Right cardiac atrium (tissue), 5 donors: ENCODE data around the gene NUP214. TPM values are rescaled to one million over a fixed set of nuclear protein-coding genes. Genes with fewer than 3 reads are reported as not detected.

Source experiments
- ATAC-seq, 2 donors: fragments of 200-7000 bp; cut with Tn5 transposase; one replicate each; pipeline versions ENCODE4 v1.8.0 to v1.9.1; 2020; ENCODE audit warnings: moderate library complexity in 2 of 2, mild to moderate bottlenecking in 1 of 2
- DNase-seq, 3 donors: peaks; one replicate each; pipeline ENCODE4 v3.0.0-alpha.2; 2020
- H3K27ac ChIP-seq: one replicate; pipeline ENCODE4 v1.5.1; 2013; ENCODE audit warnings: mild to moderate bottlenecking, low read length, control low read depth, moderate library complexity
- H3K27me3 ChIP-seq: one replicate; pipeline ENCODE4 v1.6.1; 2013; ENCODE audit not compliant: control insufficient read depth, insufficient read depth
- H3K4me1 ChIP-seq: one replicate; pipeline ENCODE4 v1.6.1; 2013; ENCODE audit warnings: low read length; ENCODE audit not compliant: control insufficient read depth, insufficient read depth
- H3K4me3 ChIP-seq: one replicate; pipeline ENCODE4 v1.5.1; 2013; ENCODE audit warnings: low read length, control low read depth
- H3K9me3 ChIP-seq: one replicate; pipeline ENCODE4 v1.6.1; 2013; ENCODE audit warnings: low read length; ENCODE audit not compliant: control insufficient read depth
- WGBS: extraction: QIAGEN DNeasy Blood & Tissue Kit; methylation state at CpG from one replicate; pipeline ENCODE4 v1.1.7; 2013; 5-methylcytosine and 5-hydroxymethylcytosine counted together
- intact Hi-C, 4 donors: fragments of 100-400 bp; cut with DNase I; formaldehyde crosslinking; loops; one replicate each; pipeline versions ENCODE4 v1.11.0 to v1.14.0; 2022 to 2023
- polyA plus RNA-seq: library from polyadenylated mRNA; stranded (reverse); fragments of 200-250 nt; gene quantifications from one replicate; pipeline ENCODE4 v1.2.3, GENCODE V29; 2013
- total RNA-seq, 4 donors: library from RNA; stranded (reverse); fragmentation: NEBNext Ultra II Directional; extraction: Animal tissue kit (Norgen Biotek cat#: 25700); gene quantifications; one replicate each; pipeline ENCODE4 v1.2.1, GENCODE V29; 2021
- donor health status: healthy with polysubstance abuse.
- donor health status: DM: no; HTN: yes; CAD: no.
- donor health status: DM: no; HTN: no; CAD: no.
- donor health status: DM: no; HTN: yes; CAD: no; lungs with severe emphysema.
- donor health status: DM: yes; HTN: yes; CAD: no.

NUP214 gene
- total and polyA plus RNA-seq, 5 donors, result 12.0 to 34.6 (median 27.5) TPM

DNA sequence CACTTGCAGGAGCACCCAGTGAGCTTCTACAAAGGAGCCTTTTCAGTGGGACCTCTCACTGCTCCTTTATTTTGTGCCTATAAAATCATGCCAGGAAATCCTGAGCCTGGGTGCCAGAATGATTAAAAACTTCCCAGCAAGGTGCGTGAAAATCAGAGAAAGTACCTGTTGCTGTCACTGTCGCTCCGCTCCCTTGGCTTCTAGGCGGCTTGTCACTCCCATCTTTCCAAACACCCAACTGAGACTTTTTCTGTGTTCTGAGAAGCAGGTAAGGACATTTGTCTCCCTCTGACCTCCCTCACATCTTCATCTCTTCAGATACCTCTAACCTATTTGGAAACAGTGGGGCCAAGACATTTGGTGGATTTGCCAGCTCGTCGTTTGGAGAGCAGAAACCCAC, 97.1 kb downstream of the NUP214 start:
- Histone ChIP-seq H3K4me1 (no peaks in the 10 kb centered on the region), H3K27me3 (no peaks in the 10 kb centered on the region), H3K27ac (no peak overlapping the region), H3K9me3 (no peaks in the 10 kb centered on the region), H3K4me3 (no peak overlapping the region)
- ATAC-seq (no peak), DNase-seq (no peak)
- WGBS, result 95% methylated on average over 6 of the region's 6 CpGs
- intact Hi-C loops, result no loop called here

DNA sequence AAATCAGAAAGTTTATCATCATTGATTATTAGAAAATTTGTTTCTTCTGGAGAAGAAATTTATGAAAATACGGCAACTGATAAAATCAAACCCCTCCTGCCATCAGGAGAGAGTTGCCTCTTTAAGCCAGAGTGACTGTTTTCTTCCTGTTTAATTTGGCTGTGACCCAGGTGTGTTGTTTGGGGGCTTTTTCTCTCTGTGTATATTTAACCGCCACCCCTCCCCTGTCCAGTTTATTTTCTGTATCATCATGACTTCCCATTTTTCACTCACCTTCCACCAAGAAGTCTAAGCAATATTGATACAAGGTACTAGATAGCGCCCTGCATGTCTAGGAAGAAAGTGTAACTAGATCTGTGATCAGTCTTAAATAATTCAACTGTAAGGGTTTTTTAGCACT, 100.8 kb downstream of the NUP214 start:
- ATAC-seq (no peak), DNase-seq (no peak)
- no peak overlapping the region for H3K27ac ChIP-seq
- H3K27me3 ChIP-seq, result no peaks in the 10 kb centered on the region
- H3K9me3 ChIP-seq, result no peaks in the 10 kb centered on the region
- intact Hi-C loops, result loop anchor here in 1 of 4 donors (5.0 kb wide), 1 partner anchor 44 kb away; no protein-coding TSS in a partner anchor
- 70% methylated on average over 3 of the region's 3 CpGs for WGBS
- no peak overlapping the region for H3K4me3 ChIP-seq
- H3K4me1 ChIP-seq, result peaks cover 5% of the 10 kb centered on the region

DNA sequence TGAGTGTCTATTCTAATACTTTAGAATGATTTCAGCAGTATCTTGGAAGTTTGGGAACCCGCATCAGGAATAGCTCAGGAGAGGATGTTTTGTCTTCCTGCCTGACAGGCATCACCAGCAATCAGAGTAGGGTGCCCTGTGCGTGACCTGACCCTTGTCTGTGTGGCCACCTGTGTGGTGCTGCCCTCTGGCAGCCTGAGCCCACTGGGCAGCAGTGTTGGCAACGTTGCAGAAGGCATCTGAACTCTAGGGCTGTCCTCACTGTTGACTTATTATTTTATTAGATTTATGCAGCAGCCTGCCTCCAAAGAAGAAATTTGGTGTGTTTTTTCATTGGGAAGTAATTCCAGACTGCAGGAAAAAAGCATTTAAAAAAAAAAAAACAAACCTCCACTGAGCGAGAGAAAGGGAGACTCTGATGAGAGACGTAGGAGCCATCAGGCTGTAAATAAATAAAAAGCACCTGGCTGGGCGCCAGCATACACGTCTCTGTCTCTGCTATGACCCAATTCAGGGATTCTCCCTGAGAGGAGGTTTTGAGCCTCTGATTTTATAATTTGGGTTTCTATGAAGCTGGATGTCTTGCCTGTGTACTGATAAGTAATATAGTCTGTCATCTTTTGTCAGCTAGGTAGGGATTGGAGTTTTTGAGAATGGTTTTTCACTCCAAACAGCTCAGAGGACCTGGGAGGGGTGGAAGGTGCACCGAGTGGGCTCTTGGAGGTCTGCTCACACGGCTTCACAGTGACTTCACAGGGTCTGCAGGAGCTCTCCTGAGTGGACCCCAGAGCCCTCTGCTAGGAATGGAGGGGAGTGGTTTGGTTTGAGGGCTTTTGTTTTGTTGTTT, 101.9 kb downstream of the NUP214 start:
- DNase-seq (peak; percentile 35 to 77 (median 63)), ATAC-seq (peak; percentile 15 to 38)
- 43% methylated on average over 9 of the region's 9 CpGs for WGBS
- peaks cover 5% of the 10 kb centered on the region for H3K4me1 ChIP-seq
- no peak overlapping the region for H3K4me3 ChIP-seq
- intact Hi-C loops, result loop anchor here in 1 of 4 donors (5.0 kb wide), 1 partner anchor 45 kb away; no protein-coding TSS in a partner anchor
- H3K27ac ChIP-seq, result no peak overlapping the region
- no peaks in the 10 kb centered on the region for H3K27me3 ChIP-seq
- H3K9me3 ChIP-seq, result no peaks in the 10 kb centered on the region

DNA sequence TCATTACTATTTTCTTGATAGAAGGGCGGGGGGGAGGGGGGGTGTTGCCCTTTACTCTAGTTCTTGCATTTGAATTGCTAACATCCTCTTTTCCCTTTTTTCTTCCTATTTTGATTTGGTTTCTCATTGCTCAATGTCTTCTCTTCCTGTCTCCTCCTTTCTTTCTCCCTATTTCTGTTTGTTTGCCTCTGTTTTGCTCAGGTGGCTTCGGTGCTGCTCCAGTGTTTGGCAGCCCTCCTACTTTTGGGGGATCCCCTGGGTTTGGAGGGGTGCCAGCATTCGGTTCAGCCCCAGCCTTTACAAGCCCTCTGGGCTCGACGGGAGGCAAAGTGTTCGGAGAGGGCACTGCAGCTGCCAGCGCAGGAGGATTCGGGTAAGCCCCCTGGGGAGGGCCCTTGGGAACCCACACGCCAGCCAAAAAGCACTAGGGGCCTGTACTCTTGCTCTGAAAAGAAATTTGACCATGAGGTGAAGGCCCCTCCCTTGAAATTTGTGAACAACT, 102.6 kb downstream of the NUP214 start:
- H3K27ac ChIP-seq, result no peak overlapping the region
- 63% methylated on average over 9 of the region's 9 CpGs for WGBS
- H3K9me3 ChIP-seq, result no peaks in the 10 kb centered on the region
- ATAC-seq, result peak in 1 of 2 donors; percentile 32
- intact Hi-C loops, result loop anchor here in 1 of 4 donors (5.0 kb wide), 1 partner anchor 46 kb away; no protein-coding TSS in a partner anchor
- H3K27me3 ChIP-seq, result no peaks in the 10 kb centered on the region
- peak overlapping the region; percentile 23 for H3K4me3 ChIP-seq
- DNase-seq, result peak in 1 of 3 donors; percentile 60
- H3K4me1 ChIP-seq, result peaks cover 5% of the 10 kb centered on the region

DNA sequence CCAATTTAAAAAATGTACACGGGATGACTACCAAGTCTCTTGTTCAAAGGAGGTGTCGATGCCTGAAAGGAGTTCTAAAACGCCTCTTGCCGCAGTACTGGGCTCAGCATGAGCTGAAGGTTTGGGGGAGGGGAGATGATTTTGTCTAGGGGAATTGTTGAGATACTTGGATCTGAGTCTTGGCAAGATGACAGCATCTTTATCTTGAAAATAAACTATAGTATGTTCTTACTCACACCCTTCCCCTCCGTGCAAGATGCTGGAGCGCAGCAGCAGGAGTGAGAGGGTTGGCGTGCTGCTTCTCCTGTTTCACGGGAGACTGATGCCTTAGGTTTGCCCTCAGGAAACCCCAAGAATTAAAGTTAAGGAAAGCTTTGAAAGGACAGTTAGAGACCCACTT, 103.6 kb downstream of the NUP214 start:
- WGBS, result 65% methylated on average over 8 of the region's 8 CpGs
- intact Hi-C loops, result loop anchor here in 1 of 4 donors (5.0 kb wide), 1 partner anchor 47 kb away; no protein-coding TSS in a partner anchor
- ATAC-seq, result no peak
- peaks cover 5% of the 10 kb centered on the region for H3K4me1 ChIP-seq
- no peak overlapping the region for H3K27ac ChIP-seq
- no peaks in the 10 kb centered on the region for H3K9me3 ChIP-seq
- H3K4me3 ChIP-seq, result no peak overlapping the region
- H3K27me3 ChIP-seq, result no peaks in the 10 kb centered on the region
- DNase-seq, result no peak

DNA sequence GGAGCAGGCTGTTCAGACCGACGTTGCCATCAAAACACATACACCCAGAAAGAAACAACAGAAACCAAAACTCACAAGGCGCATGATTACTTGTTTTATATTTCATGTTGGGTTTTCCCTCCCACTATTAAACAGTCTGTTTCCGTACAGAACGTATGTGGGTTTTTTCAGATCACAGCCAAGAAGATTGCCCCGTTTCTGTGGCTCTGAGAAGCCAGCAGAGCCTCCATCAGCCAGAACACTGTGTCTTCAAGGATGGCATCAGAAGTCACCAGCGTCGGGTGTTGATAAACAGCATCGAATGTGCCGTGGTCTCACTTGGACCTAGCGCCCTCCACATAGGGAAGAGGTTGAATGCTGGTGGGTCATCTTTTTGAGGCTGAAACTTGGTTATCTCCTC, 108.2 kb downstream of the NUP214 start:
- intact Hi-C loops, result loop anchor here in 1 of 4 donors (10.0 kb wide), 1 partner anchor 101 kb away; no protein-coding TSS in a partner anchor
- no peak for ATAC-seq
- H3K4me3 ChIP-seq, result no peak overlapping the region

DNA sequence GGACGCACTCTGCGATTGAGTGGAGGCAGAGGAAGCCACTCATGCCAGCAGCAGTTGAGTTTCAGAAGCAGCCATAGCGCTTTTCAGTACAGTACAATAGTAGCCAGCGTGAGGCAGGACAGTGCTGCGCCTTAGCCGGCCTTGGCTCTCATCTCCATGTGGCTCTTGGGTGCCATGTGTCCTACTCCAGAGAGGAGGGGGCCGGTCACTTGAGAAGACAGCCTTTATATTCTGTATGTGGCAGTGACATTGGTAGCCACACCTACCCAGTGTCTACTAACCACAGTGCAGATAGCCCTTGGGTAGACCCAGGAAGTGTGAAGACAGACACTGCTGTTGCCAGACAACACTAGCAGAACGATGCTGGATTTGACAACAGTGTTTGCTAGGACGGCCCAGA, 108.6 kb downstream of the NUP214 start:
- WGBS, result 67% methylated on average over 9 of the region's 9 CpGs
- DNase-seq (peak in 1 of 3 donors; percentile 67), ATAC-seq (peak; percentile 57 to 65)
- H3K4me1 ChIP-seq, result peaks cover 10% of the 10 kb centered on the region
- H3K4me3 ChIP-seq, result no peak overlapping the region
- peak overlapping the region; percentile 75 for H3K27ac ChIP-seq
- no peaks in the 10 kb centered on the region for H3K27me3 ChIP-seq
- no peaks in the 10 kb centered on the region for H3K9me3 ChIP-seq
- intact Hi-C loops, result loop anchor here in 1 of 4 donors (10.0 kb wide), 1 partner anchor 101 kb away; no protein-coding TSS in a partner anchor

More for the DNA sequence above, 108.2 kb downstream of the NUP214 start:
- WGBS, result 79% methylated on average over 11 of the region's 11 CpGs
- H3K9me3 ChIP-seq, result no peaks in the 10 kb centered on the region
- peaks cover 10% of the 10 kb centered on the region for H3K4me1 ChIP-seq
- H3K27ac ChIP-seq, result peak overlapping the region; percentile 75
- H3K27me3 ChIP-seq, result no peaks in the 10 kb centered on the region
- no peak for DNase-seq

DNA sequence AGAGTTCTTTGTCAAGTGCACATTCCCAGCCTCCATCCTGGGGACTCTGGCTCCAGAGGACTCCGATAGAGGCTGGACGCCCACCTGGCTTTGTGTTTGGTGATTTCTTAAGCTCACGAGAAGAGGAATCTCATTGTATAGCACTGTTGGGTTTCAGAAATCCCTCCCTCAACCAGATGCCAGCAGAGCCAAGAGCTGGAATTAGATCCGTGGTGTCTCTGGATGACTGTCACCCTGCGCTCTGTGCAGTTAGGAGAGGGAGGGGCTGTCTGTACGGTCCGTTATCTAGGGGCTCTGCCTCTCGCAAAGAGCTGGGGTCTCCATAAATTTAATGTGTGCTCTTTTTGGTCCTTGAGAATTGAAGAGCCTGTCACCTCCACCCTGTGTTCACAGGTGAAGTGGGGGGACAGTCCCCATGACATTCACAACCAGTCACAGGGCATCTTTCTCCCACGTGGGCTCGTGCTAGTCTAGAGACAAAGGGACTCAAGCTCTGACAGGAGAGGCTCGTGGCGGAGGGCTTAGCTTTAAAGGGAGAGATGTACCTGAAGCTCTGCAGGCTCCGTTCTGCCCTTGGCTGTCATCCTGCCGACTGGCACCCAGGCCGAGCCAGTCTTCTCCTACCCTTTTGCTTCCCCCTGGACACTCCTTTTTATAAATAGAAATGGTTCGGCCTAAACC, 109.6 kb downstream of the NUP214 start:
- Histone ChIP-seq H3K4me1 (peaks cover 13% of the 10 kb centered on the region), H3K27ac (peak overlapping the region; percentile 98), H3K4me3 (no peak overlapping the region), H3K9me3 (no peaks in the 10 kb centered on the region), H3K27me3 (no peaks in the 10 kb centered on the region)
- peak in 1 of 3 donors; percentile 71 for DNase-seq
- 66% methylated on average over 16 of the region's 16 CpGs for WGBS
- ATAC-seq, result peak; percentile 60 to 65
- intact Hi-C loops, result loop anchor here in 2 of 4 donors (5.0 to 10.0 kb wide), 2 partner anchors 42 to 100 kb away; partner anchors contain the start of gene FAM78A (in 1 of the 2)

DNA sequence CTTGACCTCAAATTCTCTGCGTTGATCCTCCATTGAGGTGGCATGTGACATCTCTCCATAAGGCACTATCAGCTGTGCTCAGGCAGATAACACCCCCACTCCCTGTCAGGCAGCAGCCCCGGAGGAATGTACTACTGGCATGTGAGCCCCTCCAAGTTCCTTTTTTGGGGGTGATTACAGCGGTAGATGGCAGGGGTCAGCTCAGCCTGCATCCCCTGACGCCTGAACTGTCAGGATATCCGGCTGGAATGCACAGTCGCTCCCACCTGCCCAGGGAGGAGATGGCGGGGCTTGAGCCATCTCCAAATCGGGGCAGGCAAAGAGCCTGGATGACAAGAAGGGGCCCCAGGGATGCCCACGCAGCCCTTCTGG, 110.1 kb downstream of the NUP214 start:
- DNase-seq (peak in 2 of 3 donors; percentile 54 to 73), ATAC-seq (peak; percentile 70 to 77)
- H3K9me3 ChIP-seq, result no peaks in the 10 kb centered on the region
- intact Hi-C loops, result loop anchor here in 2 of 4 donors (5.0 to 10.0 kb wide), 2 partner anchors 42 to 99 kb away; partner anchors contain the start of gene FAM78A (in 1 of the 2)
- peaks cover 13% of the 10 kb centered on the region for H3K4me1 ChIP-seq
- 52% methylated on average over 9 of the region's 9 CpGs for WGBS
- peak overlapping the region; percentile 98 for H3K27ac ChIP-seq
- no peak overlapping the region for H3K4me3 ChIP-seq
- no peaks in the 10 kb centered on the region for H3K27me3 ChIP-seq

DNA sequence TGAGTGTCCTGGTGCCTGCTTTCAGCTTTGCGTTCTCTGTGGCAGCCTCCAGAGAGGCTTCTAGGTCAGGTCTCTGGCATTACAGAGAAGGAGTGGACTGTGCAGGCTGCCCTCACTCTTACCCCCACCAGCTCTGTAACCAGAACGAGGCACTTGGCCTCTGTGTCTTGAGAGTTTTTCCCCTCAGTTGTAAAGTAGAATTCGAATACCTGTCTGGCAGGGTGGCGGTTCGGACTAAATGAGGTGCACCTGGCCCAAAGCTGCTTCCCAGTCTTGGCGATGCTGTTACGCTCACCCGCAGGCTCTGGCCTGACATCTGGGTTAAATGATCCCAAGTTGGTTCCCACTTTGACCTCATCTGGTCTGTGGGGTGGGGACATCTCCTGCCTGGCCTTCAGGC, 110.8 kb downstream of the NUP214 start:
- H3K27ac ChIP-seq, result peak overlapping the region; percentile 96
- ATAC-seq, result no peak

More for the DNA sequence above, 110.8 kb downstream of the NUP214 start:
- Histone ChIP-seq H3K9me3 (no peaks in the 10 kb centered on the region), H3K4me3 (no peak overlapping the region), H3K27me3 (no peaks in the 10 kb centered on the region), H3K4me1 (peaks cover 13% of the 10 kb centered on the region)
- intact Hi-C loops, result loop anchor here in 2 of 4 donors (5.0 to 10.0 kb wide), 2 partner anchors 41 to 99 kb away; partner anchors contain the start of gene FAM78A (in 1 of the 2)
- WGBS, result 71% methylated on average over 8 of the region's 8 CpGs
- peak in 1 of 3 donors; percentile 45 for DNase-seq
